Uterus (tissue), 2 donors: ENCODE measurements around the gene SIGLEC15.

ENCODE experiments used
- CTCF ChIP-seq, 4 experiments: fragments of 200-600 bp in 2 of 4; fragments of 450-650 bp in 2 of 4; sonication (generic) in 2 of 4; IDR thresholded peaks; one replicate each; pipeline ENCODE4 v1.5.1; 2016 to 2019; ENCODE audit warnings: antibody characterized with exemption in 4 of 4, mild to moderate bottlenecking in 2 of 4, moderate library complexity in 1 of 4
- POLR2A ChIP-seq, 2 donors: fragments of 450-650 bp; IDR thresholded peaks; one replicate each; pipeline ENCODE4 v1.6.1; 2016; ENCODE audit warnings: antibody characterized with exemption in 2 of 2, mild to moderate bottlenecking in 1 of 2, moderate library complexity in 1 of 2

- TF ChIP-seq POLR2A (IDR thresholded peaks at IDR 0.05) (no peak), CTCF (IDR thresholded peaks at IDR 0.05) (no peak)
Observed at GRCh38 chr18:45887585-45887984, 62.1 kb downstream of the SIGLEC15 start.
